D721Med (cell line): ENCODE results near the gene ACACA.

Experiments used
- DNase-seq: peaks from one replicate; pipeline ENCODE4 v3.0.0; 2011; ENCODE audit warnings: low spot score; ENCODE audit not compliant: insufficient read length
- FAIRE-seq: peaks from 2 replicates; lab custom pipeline; 2011; peaks lifted over from hg19 to GRCh38; lab: Jason Lieb, UNC
- CTCF ChIP-seq: IDR thresholded peaks from 2 replicates; pipeline ENCODE4 v1.5.1; 2012; ENCODE audit warnings: mild to moderate bottlenecking, control low read depth; ENCODE audit not compliant: insufficient read depth; ENCODE audit errors: missing control alignments

The ACACA gene

GRCh38 chr17:37130984-37131446 lies 275.6 kb downstream of the ACACA start:
- TF ChIP-seq CTCF = no peak
- no peak for DNase-seq
- no peak for FAIRE-seq

- DNase-seq (no peak), FAIRE-seq (no peak)
- no peak for TF ChIP-seq CTCF
These were observed 281.8 kb downstream of the ACACA start for GRCh38 chr17:37124821-37125173.

- DNase-seq (no peak), FAIRE-seq (no peak)
- no peak for TF ChIP-seq CTCF
These were observed 282.5 kb downstream of the ACACA start for GRCh38 chr17:37123941-37124820.

- DNase-seq = no peak
- no peak for TF ChIP-seq CTCF
- FAIRE-seq = no peak
These were observed 283.2 kb downstream of the ACACA start for GRCh38 chr17:37123386-37123785.

GRCh38 chr17:37121616-37122015 lies 285.0 kb downstream of the ACACA start:
- FAIRE-seq (no peak), DNase-seq (no peak)
- TF ChIP-seq CTCF = no peak

- no peak for FAIRE-seq
- TF ChIP-seq CTCF = no peak
- DNase-seq = no peak
These were observed 288.1 kb downstream of the ACACA start for GRCh38 chr17:37118366-37119137.
